Liver (tissue), 3 donors: ENCODE measurements around the gene PIMREG.
"Not testable (repeated sequence)": the region's sequence is repeated elsewhere in the genome, so short reads cannot be mapped to it uniquely, and the experiment has no call there.

Source experiments
- GABPA ChIP-seq, 2 donors: IDR thresholded peaks in 1 of 2; conservative IDR thresholded peaks in 1 of 2; 2 replicates each; pipeline ENCODE4 v1.6.1; 2016; ENCODE audit warnings: antibody characterized with exemption in 2 of 2, mild to moderate bottlenecking in 1 of 2, moderate library complexity in 1 of 2
- HNF4A ChIP-seq, 2 donors: conservative IDR thresholded peaks; 2 replicates each; pipeline ENCODE4 v1.6.1; 2016; ENCODE audit warnings: antibody characterized with exemption in 2 of 2, mild to moderate bottlenecking in 2 of 2
- RAD21 ChIP-seq, 2 donors: IDR thresholded peaks; 2 replicates each; pipeline ENCODE4 v1.6.1; 2016; ENCODE audit warnings: antibody characterized with exemption in 2 of 2, mild to moderate bottlenecking in 2 of 2
- SP1 ChIP-seq: IDR thresholded peaks from 2 replicates; pipeline ENCODE4 v1.6.1; 2018; ENCODE audit warnings: antibody characterized with exemption, mild to moderate bottlenecking
- TAF1 ChIP-seq: conservative IDR thresholded peaks from 2 replicates; pipeline ENCODE4 v1.6.1; 2016; ENCODE audit warnings: antibody characterized with exemption, mild to moderate bottlenecking
- YY1 ChIP-seq: IDR thresholded peaks from 2 replicates; pipeline ENCODE4 v1.6.1; 2016; ENCODE audit warnings: antibody characterized with exemption, mild to moderate bottlenecking
- TF ChIP-seq, protein P1 (sequence below): fragments of 150-350 bp; IDR thresholded peaks from 2 replicates; pipeline ENCODE4 v1.5.1; 2017; ENCODE audit warnings: improper control_type of control experiment, low read depth, low read length; ENCODE audit not compliant: missing input control
- TF ChIP-seq, protein P2 (sequence below): IDR thresholded peaks from 2 replicates; pipeline ENCODE4 v1.6.1; 2016; ENCODE audit warnings: antibody characterized with exemption, mild to moderate bottlenecking
- TF ChIP-seq, protein P3 (sequence below): IDR thresholded peaks from 2 replicates; pipeline ENCODE4 v1.6.1; 2016; ENCODE audit warnings: antibody characterized with exemption
- donor health status: healthy.
- donor health status: healthy.

DNA sequence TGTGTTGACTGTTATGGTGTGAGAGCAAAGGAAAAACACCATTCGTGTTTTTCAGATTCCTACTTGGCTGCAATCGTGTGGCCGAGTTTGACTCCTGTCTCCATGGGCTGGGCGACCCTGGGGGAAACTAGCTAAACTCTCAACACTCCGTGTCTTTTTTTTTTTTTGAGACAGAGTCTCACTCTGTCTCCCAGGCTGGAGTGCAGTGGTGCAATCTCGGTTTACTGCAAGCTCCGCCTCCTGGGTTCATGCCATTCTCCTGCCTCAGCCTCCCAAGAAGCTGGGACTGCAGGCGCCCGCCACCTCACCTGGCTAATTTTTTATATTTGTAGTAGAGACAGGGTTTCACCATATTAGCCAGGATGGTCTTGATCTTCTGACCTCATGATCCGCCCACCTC lies 38.5 kb downstream of the PIMREG start:
- TF ChIP-seq, protein P1, sequence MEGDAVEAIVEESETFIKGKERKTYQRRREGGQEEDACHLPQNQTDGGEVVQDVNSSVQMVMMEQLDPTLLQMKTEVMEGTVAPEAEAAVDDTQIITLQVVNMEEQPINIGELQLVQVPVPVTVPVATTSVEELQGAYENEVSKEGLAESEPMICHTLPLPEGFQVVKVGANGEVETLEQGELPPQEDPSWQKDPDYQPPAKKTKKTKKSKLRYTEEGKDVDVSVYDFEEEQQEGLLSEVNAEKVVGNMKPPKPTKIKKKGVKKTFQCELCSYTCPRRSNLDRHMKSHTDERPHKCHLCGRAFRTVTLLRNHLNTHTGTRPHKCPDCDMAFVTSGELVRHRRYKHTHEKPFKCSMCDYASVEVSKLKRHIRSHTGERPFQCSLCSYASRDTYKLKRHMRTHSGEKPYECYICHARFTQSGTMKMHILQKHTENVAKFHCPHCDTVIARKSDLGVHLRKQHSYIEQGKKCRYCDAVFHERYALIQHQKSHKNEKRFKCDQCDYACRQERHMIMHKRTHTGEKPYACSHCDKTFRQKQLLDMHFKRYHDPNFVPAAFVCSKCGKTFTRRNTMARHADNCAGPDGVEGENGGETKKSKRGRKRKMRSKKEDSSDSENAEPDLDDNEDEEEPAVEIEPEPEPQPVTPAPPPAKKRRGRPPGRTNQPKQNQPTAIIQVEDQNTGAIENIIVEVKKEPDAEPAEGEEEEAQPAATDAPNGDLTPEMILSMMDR: not testable (repeated sequence)
- TF ChIP-seq RAD21 (IDR thresholded peaks at IDR 0.05); GABPA (IDR thresholded peaks at IDR 0.05 in 1 of 2, conservative IDR thresholded peaks at IDR 0.05 in 1 of 2); TAF1; YY1; HNF4A (conservative IDR thresholded peaks at IDR 0.05); SP1: not testable (repeated sequence)
- TF ChIP-seq, protein P2, sequence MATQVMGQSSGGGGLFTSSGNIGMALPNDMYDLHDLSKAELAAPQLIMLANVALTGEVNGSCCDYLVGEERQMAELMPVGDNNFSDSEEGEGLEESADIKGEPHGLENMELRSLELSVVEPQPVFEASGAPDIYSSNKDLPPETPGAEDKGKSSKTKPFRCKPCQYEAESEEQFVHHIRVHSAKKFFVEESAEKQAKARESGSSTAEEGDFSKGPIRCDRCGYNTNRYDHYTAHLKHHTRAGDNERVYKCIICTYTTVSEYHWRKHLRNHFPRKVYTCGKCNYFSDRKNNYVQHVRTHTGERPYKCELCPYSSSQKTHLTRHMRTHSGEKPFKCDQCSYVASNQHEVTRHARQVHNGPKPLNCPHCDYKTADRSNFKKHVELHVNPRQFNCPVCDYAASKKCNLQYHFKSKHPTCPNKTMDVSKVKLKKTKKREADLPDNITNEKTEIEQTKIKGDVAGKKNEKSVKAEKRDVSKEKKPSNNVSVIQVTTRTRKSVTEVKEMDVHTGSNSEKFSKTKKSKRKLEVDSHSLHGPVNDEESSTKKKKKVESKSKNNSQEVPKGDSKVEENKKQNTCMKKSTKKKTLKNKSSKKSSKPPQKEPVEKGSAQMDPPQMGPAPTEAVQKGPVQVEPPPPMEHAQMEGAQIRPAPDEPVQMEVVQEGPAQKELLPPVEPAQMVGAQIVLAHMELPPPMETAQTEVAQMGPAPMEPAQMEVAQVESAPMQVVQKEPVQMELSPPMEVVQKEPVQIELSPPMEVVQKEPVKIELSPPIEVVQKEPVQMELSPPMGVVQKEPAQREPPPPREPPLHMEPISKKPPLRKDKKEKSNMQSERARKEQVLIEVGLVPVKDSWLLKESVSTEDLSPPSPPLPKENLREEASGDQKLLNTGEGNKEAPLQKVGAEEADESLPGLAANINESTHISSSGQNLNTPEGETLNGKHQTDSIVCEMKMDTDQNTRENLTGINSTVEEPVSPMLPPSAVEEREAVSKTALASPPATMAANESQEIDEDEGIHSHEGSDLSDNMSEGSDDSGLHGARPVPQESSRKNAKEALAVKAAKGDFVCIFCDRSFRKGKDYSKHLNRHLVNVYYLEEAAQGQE: not testable (repeated sequence)
- TF ChIP-seq, protein P3, sequence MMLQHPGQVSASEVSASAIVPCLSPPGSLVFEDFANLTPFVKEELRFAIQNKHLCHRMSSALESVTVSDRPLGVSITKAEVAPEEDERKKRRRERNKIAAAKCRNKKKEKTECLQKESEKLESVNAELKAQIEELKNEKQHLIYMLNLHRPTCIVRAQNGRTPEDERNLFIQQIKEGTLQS: not testable (repeated sequence)
